Activated CD4-positive, alpha-beta memory T cell treated with anti-CD3 and anti-CD28 coated beads, Interleukin-2, amount 10 ng/mL, durations not matched to agents 7 days and 5 days (primary cell): ENCODE data around the gene BAIAP2. TPM values are rescaled to one million over a fixed set of nuclear protein-coding genes. Genes with fewer than 3 reads are reported as not detected.

Experiments
- CTCF ChIA-PET: fragments of 350-600 bp; sonication (Branson Sonifier 250); formaldehyde crosslinking; loops from one replicate; lab custom pipeline; 2021; ENCODE audit warnings: antibody characterized with exemption, inconsistent platforms; lab: Charles Lee
- POLR2A ChIA-PET: fragments of 350-600 bp; sonication (Branson Sonifier 250); formaldehyde crosslinking; loops from one replicate; lab custom pipeline; 2021; ENCODE audit warnings: antibody characterized with exemption; lab: Charles Lee
- DNase-seq: peaks from one replicate; pipeline ENCODE4 v3.0.0-alpha.2; 2020
- H3K27ac Mint-ChIP-seq: one replicate; pipeline ENCODE4 v1.8.0; 2021; ENCODE audit warnings: mild to moderate bottlenecking, mixed read lengths
- H3K27me3 Mint-ChIP-seq: one replicate; pipeline ENCODE4 v1.8.0; 2021; ENCODE audit warnings: mixed read lengths
- H3K36me3 Mint-ChIP-seq: one replicate; pipeline ENCODE4 v1.8.0; 2021; ENCODE audit warnings: low read depth, mixed read lengths
- H3K4me1 Mint-ChIP-seq: one replicate; pipeline ENCODE4 v1.8.0; 2021; ENCODE audit warnings: mixed read lengths
- H3K4me3 Mint-ChIP-seq: one replicate; pipeline ENCODE4 v1.8.0; 2021; ENCODE audit warnings: mild to moderate bottlenecking, mixed read lengths
- H3K9me3 Mint-ChIP-seq: one replicate; pipeline ENCODE4 v1.8.0; 2021; ENCODE audit warnings: mixed read lengths
- total RNA-seq, 2 experiments: library from RNA; stranded (reverse); gene quantifications; one replicate each; pipeline ENCODE4 v1.2.3, GENCODE V29; 2021

BAIAP2 gene
- total RNA-seq, 2 experiments from 2014 or later, result 1.5 to 2.4 TPM

- Mint-ChIP-seq H3K27me3 (no peaks in the 10 kb centered on the region), H3K27ac (no peak overlapping the region), H3K9me3 (no peaks in the 10 kb centered on the region), H3K4me3 (no peak overlapping the region), H3K36me3 (no peaks in the 10 kb centered on the region), H3K4me1 (peaks cover 4% of the 10 kb centered on the region)
- no peak for DNase-seq
- CTCF ChIA-PET, result no interaction called here
- POLR2A ChIA-PET, result no interaction called here
These were observed 82.8 kb downstream of the BAIAP2 start for GRCh38 chr17:81117672-81118198.

GRCh38 chr17:81118308-81119221, 83.6 kb downstream of the BAIAP2 start:
- Mint-ChIP-seq H3K36me3 (no peaks in the 10 kb centered on the region), H3K4me1 (peaks cover 4% of the 10 kb centered on the region), H3K27me3 (no peaks in the 10 kb centered on the region), H3K9me3 (no peaks in the 10 kb centered on the region), H3K4me3 (no peak overlapping the region), H3K27ac (no peak overlapping the region)
- no peak for DNase-seq
- CTCF ChIA-PET, result no interaction called here
- POLR2A ChIA-PET, result no interaction called here

- no peak overlapping the region for H3K4me3 Mint-ChIP-seq
- ChIA-PET CTCF (no interaction called here), POLR2A (no interaction called here)
- H3K27ac Mint-ChIP-seq, result no peak overlapping the region
- H3K9me3 Mint-ChIP-seq, result no peaks in the 10 kb centered on the region
- H3K4me1 Mint-ChIP-seq, result peaks cover 4% of the 10 kb centered on the region
- peak; percentile 89 for DNase-seq
- no peaks in the 10 kb centered on the region for H3K27me3 Mint-ChIP-seq
- no peaks in the 10 kb centered on the region for H3K36me3 Mint-ChIP-seq
These were observed 84.5 kb downstream of the BAIAP2 start for GRCh38 chr17:81119223-81120148.

GRCh38 chr17:81120149-81120484, 85.2 kb downstream of the BAIAP2 start:
- Mint-ChIP-seq H3K4me1 (peaks cover 4% of the 10 kb centered on the region), H3K27me3 (no peaks in the 10 kb centered on the region), H3K36me3 (no peaks in the 10 kb centered on the region), H3K4me3 (no peak overlapping the region), H3K27ac (no peak overlapping the region), H3K9me3 (no peaks in the 10 kb centered on the region)
- DNase-seq, result no peak
- POLR2A ChIA-PET, result no interaction called here
- CTCF ChIA-PET, result no interaction called here

GRCh38 chr17:81120695-81121621, 86.0 kb downstream of the BAIAP2 start:
- Mint-ChIP-seq H3K4me3 (no peak overlapping the region), H3K27ac (no peak overlapping the region), H3K9me3 (no peaks in the 10 kb centered on the region), H3K36me3 (no peaks in the 10 kb centered on the region), H3K4me1 (peaks cover 4% of the 10 kb centered on the region), H3K27me3 (no peaks in the 10 kb centered on the region)
- no peak for DNase-seq
- CTCF ChIA-PET, result no interaction called here
- POLR2A ChIA-PET, result no interaction called here

GRCh38 chr17:81121841-81122733, 87.1 kb downstream of the BAIAP2 start:
- POLR2A ChIA-PET, result no interaction called here
- no peaks in the 10 kb centered on the region for H3K27me3 Mint-ChIP-seq
- no peak overlapping the region for H3K4me3 Mint-ChIP-seq
- H3K27ac Mint-ChIP-seq, result no peak overlapping the region
- H3K4me1 Mint-ChIP-seq, result peaks cover 4% of the 10 kb centered on the region
- DNase-seq, result no peak
- H3K36me3 Mint-ChIP-seq, result no peaks in the 10 kb centered on the region
- CTCF ChIA-PET, result no interaction called here
- H3K9me3 Mint-ChIP-seq, result no peaks in the 10 kb centered on the region

- Mint-ChIP-seq H3K9me3 (no peaks in the 10 kb centered on the region), H3K36me3 (no peaks in the 10 kb centered on the region), H3K4me1 (peaks cover 4% of the 10 kb centered on the region), H3K27ac (no peak overlapping the region), H3K4me3 (no peak overlapping the region), H3K27me3 (no peaks in the 10 kb centered on the region)
- ChIA-PET CTCF (no interaction called here), POLR2A (no interaction called here)
- no peak for DNase-seq
These were observed 88.4 kb downstream of the BAIAP2 start for GRCh38 chr17:81123052-81124048.

GRCh38 chr17:81124377-81124776, 89.4 kb downstream of the BAIAP2 start:
- CTCF ChIA-PET, result no interaction called here
- H3K27ac Mint-ChIP-seq, result no peak overlapping the region
- H3K36me3 Mint-ChIP-seq, result no peaks in the 10 kb centered on the region
- H3K27me3 Mint-ChIP-seq, result no peaks in the 10 kb centered on the region
- H3K4me1 Mint-ChIP-seq, result peaks cover 2% of the 10 kb centered on the region
- POLR2A ChIA-PET, result no interaction called here
- H3K9me3 Mint-ChIP-seq, result no peaks in the 10 kb centered on the region
- no peak for DNase-seq
- no peak overlapping the region for H3K4me3 Mint-ChIP-seq

GRCh38 chr17:81125573-81126081, 90.7 kb downstream of the BAIAP2 start:
- ChIA-PET POLR2A (no interaction called here), CTCF (no interaction called here)
- DNase-seq, result no peak
- no peaks in the 10 kb centered on the region for H3K4me1 Mint-ChIP-seq
- H3K9me3 Mint-ChIP-seq, result no peaks in the 10 kb centered on the region
- no peak overlapping the region for H3K4me3 Mint-ChIP-seq
- H3K36me3 Mint-ChIP-seq, result no peaks in the 10 kb centered on the region
- no peak overlapping the region for H3K27ac Mint-ChIP-seq
- no peaks in the 10 kb centered on the region for H3K27me3 Mint-ChIP-seq

- Mint-ChIP-seq H3K4me1 (no peaks in the 10 kb centered on the region), H3K4me3 (no peak overlapping the region), H3K36me3 (no peaks in the 10 kb centered on the region), H3K27me3 (no peaks in the 10 kb centered on the region), H3K27ac (no peak overlapping the region), H3K9me3 (no peaks in the 10 kb centered on the region)
- ChIA-PET CTCF (no interaction called here), POLR2A (no interaction called here)
- DNase-seq, result no peak
These were observed 91.6 kb downstream of the BAIAP2 start for GRCh38 chr17:81126281-81127132.
